Measurements from ENCODE around the gene IGHMBP2.

IGHMBP2 gene

GRCh38 chr11:68988491-68988890 is 84.8 kb downstream of the IGHMBP2 start:
- H3K27ac ChIP-seq (ENCODE audit: low read length), result no peak overlapping the region
- no peaks in the 10 kb centered on the region for H3K36me3 ChIP-seq (ENCODE audit: control insufficient read depth, insufficient read depth, low read length)
- H3K9me3 ChIP-seq (ENCODE audit: control insufficient read depth, insufficient read depth, low read length), result no peaks in the 10 kb centered on the region
- DNase-seq (ENCODE audit: low read depth, low spot score), result no peak
- no peaks in the 10 kb centered on the region for H3K4me1 ChIP-seq (ENCODE audit: control insufficient read depth, insufficient read depth, low read length)
- H3K4me3 ChIP-seq (ENCODE audit: low read length), result no peak overlapping the region
- H3K27me3 ChIP-seq (ENCODE audit: control insufficient read depth, insufficient read depth, low read length), result no peaks in the 10 kb centered on the region

All from iPS DF 6.9 (cell line).